Measurements from ENCODE around the gene WDR5. TPM values are rescaled to one million over a fixed set of nuclear protein-coding genes. Genes with fewer than 3 reads are reported as not detected.

The WDR5 gene
- total and polyA plus RNA-seq, 9 of the 15 experiments (the other 6 are each of a cell fraction or from before 2014, with no cell fraction given): 3.0 to 56.8 (median 38.6) TPM

GRCh38 chr9:134191455-134192209 is 55.8 kb downstream of the WDR5 start:
- ChIA-PET POLR2A (no interaction called here), CTCF (ENCODE audit: low intra/inter-chr PET ratio) (no interaction called here)
- H3K27me3 ChIP-seq (ENCODE audit: control insufficient read depth in 2 of 2, insufficient read depth in 2 of 2, low read length in 2 of 2): peaks cover 5 to 60% of the 10 kb centered on the region in 2 experiments
- peaks cover 9% of the 10 kb centered on the region; the same call in 1 of the 2 replicates for H4K20me1 ChIP-seq (replicated peaks; ENCODE audit: control insufficient read depth, insufficient read depth, low read length)
- no peaks in the 10 kb centered on the region for H3K79me2 ChIP-seq (ENCODE audit: control insufficient read depth, insufficient read depth, low read length)
- H3K4me3 ChIP-seq: no peak overlapping the region
- no peaks in the 10 kb centered on the region for H3K36me3 ChIP-seq (ENCODE audit: control insufficient read depth, insufficient read depth, low read length)
- H3K27ac ChIP-seq (ENCODE audit: extremely low read depth, low read depth, low read length): no peak overlapping the region
- no peak overlapping the region for H3K4me2 ChIP-seq (ENCODE audit: insufficient read depth, low read length)
- in situ Hi-C loops (cut with MboI) (no loop called here), intact Hi-C loops (cut with micrococcal nuclease) (no loop called here)
- H3K4me1 ChIP-seq (replicated peaks in 1 of 2; ENCODE audit: control insufficient read depth in 2 of 2, insufficient read depth in 2 of 2, low read length in 2 of 2): peaks cover under 1 to 24% of the 10 kb centered on the region in 2 experiments; a peak in 3 of 5 replicates
- FAIRE-seq (no peak), ATAC-seq (no peak), DNase-seq (ENCODE audit: extremely low read depth in 1 of 4, low spot score in 3 of 4) (no peak)
- H2AFZ ChIP-seq (ENCODE audit: low read depth, low read length): no peak overlapping the region
- WGBS (ENCODE audit: insufficient coverage, low coverage, missing lambda C conversion rate): 13% methylated on average over 6 of the region's 6 CpGs
- no peak overlapping the region for H3K9ac ChIP-seq (ENCODE audit: insufficient read depth in 1 of 2, low read depth in 2 of 2, low read length in 2 of 2)
- no peaks in the 10 kb centered on the region for H3K9me1 ChIP-seq (ENCODE audit: control insufficient read depth, insufficient read depth, low read length)
- no TSS peak for BruUV-seq (replicated peaks)
- H3K9me3 ChIP-seq (replicated peaks; ENCODE audit: control insufficient read depth, insufficient read depth, low read depth, low read length): no peaks in the 10 kb centered on the region
- TF ChIP-seq EHMT2 (IDR thresholded peaks at IDR 0.05) (0 out of 2 replicates have a peak, but pooled peaks have one; percentile 27), TSC22D4 (tag; IDR thresholded peaks at IDR 0.05) (0 out of 2 replicates have a peak, but pooled peaks have one; percentile 72), RCOR1 (IDR thresholded peaks at IDR 0.05; ENCODE audit: borderline replicate concordance in 1 of 2, low read depth in 2 of 2, low read length in 2 of 2) (no peak), ZNF316 (IDR thresholded peaks at IDR 0.05) (no peak), ZNF696 (CRISPR knock-in tag; conservative IDR thresholded peaks at IDR 0.05) (no peak), ETS2 (tag; IDR thresholded peaks at IDR 0.05; ENCODE audit: borderline replicate concordance, poor library complexity, severe bottlenecking) (no peak), HEY1 (CRISPR knock-in tag; IDR thresholded peaks at IDR 0.05; ENCODE audit: borderline replicate concordance) (no peak), HNRNPK (IDR thresholded peaks at IDR 0.05; ENCODE audit: low read depth, low read length, poor library complexity, severe bottlenecking) (no peak), FOXP4 (CRISPR knock-in tag; IDR thresholded peaks at IDR 0.05; ENCODE audit: borderline replicate concordance) (no peak), ZNF583 (CRISPR knock-in tag; IDR thresholded peaks at IDR 0.05) (no peak), XRCC4 (IDR thresholded peaks at IDR 0.05; ENCODE audit: extremely low read depth, insufficient read depth, insufficient read length) (no peak), U2AF1 (optimal IDR thresholded peaks at IDR 0.05; ENCODE audit: low read depth, low read length) (no peak), RERE (CRISPR knock-in tag; IDR thresholded peaks at IDR 0.05; ENCODE audit: borderline replicate concordance) (no peak), ZNF124 (CRISPR knock-in tag; IDR thresholded peaks at IDR 0.05) (no peak), TAL1 (IDR thresholded peaks at IDR 0.05) (no peak), KDM1A (IDR thresholded peaks at IDR 0.05) (peak in 1 of 2 experiments; percentile 23; a peak in 1 of 4 replicates)

Measured in K562 (cell line).